Calu3 (cell line): ENCODE data around the gene PLB1. TPM values are rescaled to one million over a fixed set of nuclear protein-coding genes. Genes with fewer than 3 reads are reported as not detected.
"Not testable (repeated sequence)": the region's sequence is repeated elsewhere in the genome, so short reads cannot be mapped to it uniquely, and the experiment has no call there.

Experiments used
- BruUV-seq: library from RNA; stranded (reverse); fragments of 400-500 nt; replicated peaks from 2 replicates; lab custom pipeline; 2021; lab: Mats Ljungman, UMichigan
- CTCF ChIA-PET: fragments of 300-600 bp; sonication (Branson Sonifier 250); formaldehyde crosslinking; loops from one replicate; lab custom pipeline; 2022; ENCODE audit warnings: antibody characterized with exemption; lab: Charles Lee
- DNase-seq: peaks from one replicate; pipeline ENCODE4 v3.0.0; 2022
- H3K27ac Mint-ChIP-seq: one replicate; pipeline ENCODE4 v1.8.0; 2022; ENCODE audit warnings: mixed read lengths; ENCODE audit not compliant: unreplicated experiment
- H3K27me3 Mint-ChIP-seq: one replicate; pipeline ENCODE4 v1.8.0; 2022; ENCODE audit warnings: mixed read lengths; ENCODE audit not compliant: unreplicated experiment
- H3K36me3 Mint-ChIP-seq: one replicate; pipeline ENCODE4 v1.8.0; 2022; ENCODE audit warnings: mild to moderate bottlenecking, moderate library complexity, mixed read lengths; ENCODE audit not compliant: insufficient read depth, unreplicated experiment
- H3K4me1 Mint-ChIP-seq: one replicate; pipeline ENCODE4 v1.8.0; 2022; ENCODE audit warnings: mild to moderate bottlenecking, low read depth, mixed read lengths; ENCODE audit not compliant: unreplicated experiment
- H3K4me3 Mint-ChIP-seq: one replicate; pipeline ENCODE4 v1.8.0; 2022; ENCODE audit warnings: mild to moderate bottlenecking, low read depth, moderate library complexity, mixed read lengths; ENCODE audit not compliant: unreplicated experiment
- H3K9me3 Mint-ChIP-seq: one replicate; pipeline ENCODE4 v1.8.0; 2022; ENCODE audit warnings: low read depth, mixed read lengths; ENCODE audit not compliant: unreplicated experiment
- CTCF ChIP-seq: fragments of 200-600 bp; IDR thresholded peaks from one replicate; pipeline ENCODE4 v1.8.0; 2022; ENCODE audit warnings: antibody characterized with exemption; ENCODE audit not compliant: unreplicated experiment
- intact Hi-C: fragments of 100-400 bp; cut with micrococcal nuclease; formaldehyde crosslinking; loops from one replicate; pipeline ENCODE4 v1.10.0; 2022; ENCODE audit not compliant: unreplicated experiment
- total RNA-seq: library from RNA; stranded (reverse); gene quantifications from 2 replicates; pipeline ENCODE4 v1.2.3, GENCODE V29; 2022

The PLB1 gene
- total RNA-seq, 1 experiment from 2014 or later = 1.6 TPM

DNA sequence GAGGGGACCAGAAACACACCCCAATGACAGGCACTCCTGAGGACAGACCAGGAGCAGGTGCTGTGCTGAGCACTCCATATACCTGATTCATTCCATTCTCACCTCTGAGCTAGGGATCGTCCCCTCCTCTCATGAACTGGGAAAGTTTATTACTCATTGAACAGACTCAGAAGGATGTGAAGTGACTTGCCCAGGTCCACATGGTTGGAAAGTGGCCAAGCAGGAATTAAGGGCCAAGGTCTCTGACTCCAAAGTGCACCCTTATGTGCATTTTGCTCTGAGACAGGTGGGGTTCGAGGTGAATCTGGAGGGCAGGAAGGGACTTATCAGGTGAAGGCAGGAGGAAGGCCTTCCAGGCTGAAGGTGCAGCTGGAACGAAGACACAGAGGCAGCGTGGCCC is 25.1 kb upstream of the PLB1 start:
- no TSS peak for BruUV-seq
- Mint-ChIP-seq H3K27ac (no peak overlapping the region), H3K4me3 (no peak overlapping the region), H3K9me3 (no peaks in the 10 kb centered on the region), H3K4me1 (peaks cover 7% of the 10 kb centered on the region), H3K36me3 (no peaks in the 10 kb centered on the region), H3K27me3 (peaks cover 16% of the 10 kb centered on the region)
- intact Hi-C loops = no loop called here
- DNase-seq = no peak
- TF ChIP-seq CTCF = no peak
- CTCF ChIA-PET = no interaction called here

DNA sequence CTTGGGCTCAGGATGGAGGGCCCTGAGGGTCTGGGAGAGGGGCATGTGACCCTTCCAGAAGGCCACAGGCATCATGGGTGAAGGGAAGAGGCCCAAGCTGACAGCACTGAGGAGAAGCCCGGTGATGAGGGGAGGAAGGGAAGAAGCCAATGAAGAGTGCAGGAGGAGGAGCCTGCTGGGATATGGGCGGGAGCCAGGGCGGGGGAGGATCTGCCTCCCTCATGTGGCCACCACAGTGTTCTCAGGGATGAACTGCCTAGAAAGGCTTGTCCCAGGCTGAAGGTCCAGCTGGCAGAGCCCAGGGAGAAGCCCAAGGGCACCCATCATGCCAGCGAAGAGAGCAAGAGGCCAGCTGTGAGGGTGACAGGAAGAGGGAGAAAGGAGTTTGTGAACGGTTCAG is 24.6 kb upstream of the PLB1 start:
- no peak overlapping the region for H3K27ac Mint-ChIP-seq
- H3K4me1 Mint-ChIP-seq = peaks cover 7% of the 10 kb centered on the region
- no peak for DNase-seq
- H3K4me3 Mint-ChIP-seq = no peak overlapping the region
- no peak for TF ChIP-seq CTCF
- H3K9me3 Mint-ChIP-seq = no peaks in the 10 kb centered on the region
- intact Hi-C loops = no loop called here
- CTCF ChIA-PET = no interaction called here
- H3K27me3 Mint-ChIP-seq = peaks cover 16% of the 10 kb centered on the region
- BruUV-seq = no TSS peak
- H3K36me3 Mint-ChIP-seq = no peaks in the 10 kb centered on the region

DNA sequence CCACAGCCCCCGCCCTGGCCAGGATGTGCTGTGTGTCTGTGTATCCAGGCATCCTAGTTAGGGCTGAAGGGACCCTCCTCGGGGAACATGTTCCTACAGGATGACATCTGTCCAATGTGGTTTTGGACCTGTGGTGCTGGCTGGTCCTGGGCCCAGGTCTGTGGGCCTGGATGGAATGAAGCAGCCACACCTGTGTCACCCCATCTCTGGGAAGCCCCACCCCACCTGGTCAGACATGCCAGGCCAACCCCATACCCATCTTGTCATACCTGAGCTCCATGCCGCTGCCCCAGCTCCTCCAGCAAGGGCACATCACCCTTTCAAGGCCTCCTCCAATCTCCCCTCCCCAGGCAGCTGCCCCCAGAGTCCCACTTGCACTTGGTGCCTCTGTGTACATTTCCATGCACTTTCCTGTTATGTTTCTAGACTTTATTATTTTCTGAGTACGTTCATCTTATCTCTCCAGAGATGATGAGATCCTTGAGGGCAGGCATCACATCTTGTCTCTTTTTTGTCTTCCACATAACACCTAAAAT is 24.1 kb upstream of the PLB1 start:
- no peak for TF ChIP-seq CTCF
- CTCF ChIA-PET = no interaction called here
- H3K4me1 Mint-ChIP-seq = peaks cover 7% of the 10 kb centered on the region
- no peak overlapping the region for H3K27ac Mint-ChIP-seq
- H3K36me3 Mint-ChIP-seq = no peaks in the 10 kb centered on the region
- no peak for DNase-seq
- peaks cover 16% of the 10 kb centered on the region for H3K27me3 Mint-ChIP-seq
- H3K9me3 Mint-ChIP-seq = no peaks in the 10 kb centered on the region
- BruUV-seq = no TSS peak
- H3K4me3 Mint-ChIP-seq = no peak overlapping the region
- intact Hi-C loops = no loop called here

DNA sequence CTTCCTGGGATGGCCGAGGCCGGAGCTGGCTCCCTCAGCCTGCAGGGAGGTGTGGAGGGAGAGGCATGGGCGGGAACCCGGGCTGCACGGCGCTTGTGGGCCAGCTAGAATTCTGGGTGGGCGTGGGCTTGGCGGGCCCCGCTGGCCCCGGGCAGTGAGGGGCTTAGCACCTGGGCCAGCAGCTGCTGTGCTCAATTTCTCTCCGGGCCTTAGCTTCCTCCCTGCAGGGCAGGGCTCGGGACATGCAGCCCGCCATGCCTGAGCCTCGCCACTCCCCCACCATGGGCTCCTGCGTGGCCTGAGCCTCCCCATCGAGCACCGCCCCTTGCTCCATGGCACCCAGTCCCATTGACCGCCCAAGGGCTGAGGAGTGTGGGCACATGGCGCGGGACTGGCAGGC is 23.2 kb upstream of the PLB1 start:
- intact Hi-C loops = not testable (repeated sequence)

DNA sequence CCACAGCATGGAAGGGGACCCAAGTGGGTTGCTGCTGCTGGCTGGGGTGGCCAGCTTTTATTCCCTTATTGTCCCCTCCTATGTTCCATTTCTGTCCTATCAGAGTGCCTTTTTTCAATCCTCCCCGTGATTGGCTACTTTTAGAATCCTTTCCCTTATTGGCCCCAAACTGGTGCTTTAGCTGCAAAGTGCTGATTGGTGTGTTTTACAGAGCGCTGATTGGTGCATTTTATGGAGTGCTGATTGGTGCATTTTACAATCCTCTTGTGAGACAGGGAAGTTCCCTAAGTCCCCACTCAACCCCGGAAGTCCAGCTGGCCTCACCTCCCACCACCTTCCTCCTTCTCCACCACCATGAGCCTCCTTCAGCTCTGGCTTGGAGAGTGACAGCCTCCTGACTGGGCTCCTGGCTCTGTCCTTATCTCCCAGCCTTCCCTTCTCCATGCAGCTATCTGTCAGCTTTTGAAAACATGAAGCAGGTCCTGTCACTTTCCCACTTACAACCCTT is 20.7 kb upstream of the PLB1 start:
- no peak for TF ChIP-seq CTCF
- peaks cover 7% of the 10 kb centered on the region for H3K4me1 Mint-ChIP-seq
- H3K9me3 Mint-ChIP-seq = no peaks in the 10 kb centered on the region
- no TSS peak for BruUV-seq
- no peak overlapping the region for H3K27ac Mint-ChIP-seq
- H3K36me3 Mint-ChIP-seq = no peaks in the 10 kb centered on the region
- intact Hi-C loops = no loop called here
- CTCF ChIA-PET = interaction anchor here (0.6 kb wide), 1 partner anchor 829 kb away, joined by 3 read pairs; no protein-coding TSS in a partner anchor
- H3K27me3 Mint-ChIP-seq = no peaks in the 10 kb centered on the region
- DNase-seq = no peak
- no peak overlapping the region for H3K4me3 Mint-ChIP-seq

More for the DNA sequence above, 23.2 kb upstream of the PLB1 start:
- H3K36me3 Mint-ChIP-seq, BruUV-seq, H3K9me3 Mint-ChIP-seq, DNase-seq, CTCF ChIA-PET, H3K27ac Mint-ChIP-seq, H3K4me1 Mint-ChIP-seq, H3K4me3 Mint-ChIP-seq: not testable (repeated sequence)
- H3K27me3 Mint-ChIP-seq = peaks cover 10% of the 10 kb centered on the region
